Activated CD4-positive, alpha-beta T cell treated with anti-CD3 and anti-CD28 coated beads for 1 hour (primary cell): ENCODE data around the gene DOHH.
"Not testable (repeated sequence)": the region's sequence is repeated elsewhere in the genome, so short reads cannot be mapped to it uniquely, and the experiment has no call there.

Experiments used
- DNase-seq: peaks from one replicate; pipeline ENCODE4 v3.0.0-alpha.2; 2020

DOHH gene

GRCh38 chr19:3518659-3519058, 18.2 kb upstream of the DOHH start:
- no peak for DNase-seq

DNA sequence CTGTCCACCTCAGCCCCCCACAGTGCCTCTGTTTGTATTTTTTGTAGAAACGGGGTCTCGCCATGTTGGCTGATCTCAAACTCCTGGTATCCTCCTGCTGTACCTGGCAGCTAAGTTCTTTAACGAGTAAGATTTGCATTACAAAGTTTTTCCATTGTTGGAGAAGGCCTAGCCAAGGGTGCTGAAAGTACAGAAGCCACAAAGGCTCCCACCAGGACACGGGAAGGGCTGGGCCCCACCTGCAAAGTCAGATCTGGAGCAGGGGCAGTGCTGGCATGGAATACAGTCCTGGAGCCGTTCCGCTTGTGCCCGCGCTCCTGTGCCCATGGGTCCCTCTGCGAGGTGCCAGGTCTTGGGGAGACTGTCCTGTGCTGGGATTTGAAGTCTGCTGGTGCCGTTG, 17.8 kb upstream of the DOHH start:
- no peak for DNase-seq

- no peak for DNase-seq
Observed at GRCh38 chr19:3517638-3518037, 17.2 kb upstream of the DOHH start.

DNA sequence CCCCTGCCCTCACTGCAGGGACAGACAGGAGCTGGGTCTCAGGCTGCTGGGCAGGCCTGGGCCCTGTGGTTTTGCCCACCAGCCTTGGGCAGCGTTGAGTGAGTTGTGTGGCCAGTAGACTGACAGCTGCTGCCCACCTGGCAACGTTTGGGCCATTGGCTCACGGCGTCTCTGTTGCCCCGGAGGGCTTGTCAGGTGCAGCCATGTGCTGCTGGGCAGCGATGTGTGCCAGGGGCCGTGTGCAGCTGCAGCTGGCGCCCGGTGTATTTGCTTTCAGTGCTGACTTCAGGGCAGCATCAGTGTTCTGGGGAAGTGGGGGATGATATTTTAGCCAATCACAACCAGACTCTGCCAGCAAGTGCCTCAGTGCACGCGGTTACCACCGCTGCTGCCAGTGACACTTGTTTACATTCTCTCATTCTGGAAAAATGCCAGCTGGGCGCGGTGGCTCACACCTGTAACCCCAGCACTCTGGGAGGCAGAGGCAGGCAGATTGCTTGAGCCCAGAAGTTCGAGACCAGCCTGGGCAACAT, 16.3 kb upstream of the DOHH start:
- DNase-seq: no peak

DNA sequence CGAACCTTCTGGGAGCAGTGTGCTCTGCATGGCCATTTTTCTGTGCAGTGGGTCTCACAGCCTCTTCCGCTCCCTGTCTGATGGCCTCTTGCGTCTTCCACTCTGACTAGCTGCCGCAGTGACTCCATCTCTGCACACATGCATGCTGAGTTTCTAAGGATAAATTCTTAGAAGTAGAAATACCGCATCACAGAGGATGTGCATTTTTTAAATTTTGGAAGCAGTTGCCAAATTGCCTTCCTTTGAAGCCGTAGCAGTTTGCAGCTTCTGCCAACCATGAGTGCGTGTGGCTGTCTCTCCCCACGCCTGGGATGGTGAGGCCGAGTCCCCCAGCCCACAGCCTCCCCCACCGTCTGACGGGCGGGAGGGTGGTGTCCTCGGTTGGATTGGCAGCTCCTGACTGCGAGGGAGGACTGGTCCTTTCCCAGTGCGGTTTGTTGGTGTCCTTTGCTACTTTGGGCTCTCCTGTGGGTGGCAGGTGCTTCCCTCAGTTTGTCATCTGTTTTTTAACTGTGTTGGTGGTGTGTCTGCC, 15.5 kb upstream of the DOHH start:
- no peak for DNase-seq

DNA sequence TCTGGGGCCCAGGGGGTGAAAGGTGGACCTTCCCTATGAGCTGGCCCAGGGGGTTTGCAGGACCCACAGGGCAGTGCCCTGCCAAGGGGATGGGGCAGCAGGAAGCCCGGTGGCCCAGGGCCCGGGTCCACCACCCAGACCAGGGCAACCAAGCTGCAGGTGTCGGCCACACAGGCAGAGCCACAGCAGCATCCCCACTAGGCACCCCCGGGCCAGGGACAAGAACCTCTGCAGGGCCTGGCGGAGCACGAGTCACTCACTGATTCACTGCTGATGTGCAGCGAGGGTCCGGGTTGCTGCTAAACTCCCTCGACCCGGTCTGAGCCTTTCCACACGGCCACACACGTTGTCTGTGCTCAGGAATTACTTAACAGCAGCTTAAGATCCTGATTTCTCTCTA, 14.5 kb upstream of the DOHH start:
- no peak for DNase-seq

DNA sequence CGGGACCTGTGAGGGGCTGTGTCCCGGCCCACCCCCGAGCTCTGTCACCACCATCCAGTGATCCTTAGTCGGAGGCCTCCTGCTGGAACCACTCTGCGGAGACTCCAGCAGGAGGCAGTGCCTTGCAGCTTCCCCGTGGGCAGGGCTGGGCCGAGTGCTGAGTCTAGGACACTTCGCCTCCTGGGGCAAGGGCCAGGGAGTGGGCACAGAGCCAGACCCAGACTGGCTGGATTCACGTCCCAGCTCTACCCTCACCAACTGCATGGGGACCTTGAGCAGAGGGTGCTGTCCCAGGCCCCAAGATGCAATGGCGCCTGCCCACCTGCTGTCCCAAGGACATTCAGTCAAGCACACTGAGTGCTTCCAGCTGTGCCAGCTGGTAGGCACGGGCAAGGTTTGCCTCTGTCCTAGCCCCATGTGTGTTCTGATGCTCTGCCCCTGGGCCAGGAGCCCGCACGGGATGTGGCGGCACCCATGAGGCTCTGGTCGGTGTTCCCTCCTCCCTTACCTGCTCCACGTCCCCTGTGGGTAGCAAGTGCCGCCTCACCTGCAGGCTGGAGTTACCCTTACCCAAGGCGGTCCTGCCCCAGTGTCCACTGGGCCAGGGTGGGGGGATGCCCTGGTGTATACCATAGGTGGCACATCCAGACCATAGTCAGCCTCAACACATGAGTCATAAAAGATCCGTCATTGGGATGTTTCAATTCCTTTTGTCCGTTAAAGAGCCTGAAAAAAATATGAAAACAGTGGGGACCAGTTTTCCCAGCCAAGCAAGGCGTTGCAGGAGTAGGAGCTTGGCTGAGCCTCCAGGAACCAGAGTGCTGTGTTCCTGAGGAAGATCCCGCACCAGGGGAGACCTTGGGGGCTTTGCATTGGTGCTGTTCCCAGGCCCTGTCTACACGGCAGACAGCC, 13.0 kb upstream of the DOHH start:
- no peak for DNase-seq

DNA sequence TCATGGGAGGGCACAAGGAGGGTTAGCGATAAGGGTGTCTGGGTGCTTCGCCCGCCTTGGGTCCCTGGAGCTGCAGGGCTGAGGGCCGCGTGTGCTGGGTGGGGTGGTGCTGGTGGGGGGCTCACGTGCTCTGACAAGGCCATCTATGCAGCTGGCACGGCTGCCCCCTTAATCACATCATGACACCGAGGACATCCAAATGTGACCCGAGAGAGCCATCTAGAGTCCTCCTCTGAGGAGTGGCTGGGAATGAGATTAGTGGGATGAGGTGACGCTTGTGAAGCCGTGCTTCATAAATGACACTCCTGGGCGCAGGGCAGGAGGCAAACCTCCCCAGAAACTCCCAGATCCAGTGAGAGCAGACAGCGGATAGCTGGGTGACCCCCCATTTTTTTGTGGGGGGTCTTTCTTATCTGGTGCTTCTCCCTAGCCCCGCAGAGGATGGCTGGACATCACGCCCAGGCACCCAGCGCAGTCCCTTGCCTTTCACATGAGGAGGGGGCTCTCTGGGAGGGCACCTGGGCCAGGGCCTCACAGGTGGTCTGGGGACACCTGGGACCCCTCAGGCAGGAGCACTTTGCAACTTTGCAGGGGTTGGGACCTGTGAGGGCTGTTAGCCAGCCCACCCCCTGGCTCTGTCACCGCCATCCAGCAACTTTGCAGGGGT, 12.2 kb upstream of the DOHH start:
- DNase-seq: no peak

DNA sequence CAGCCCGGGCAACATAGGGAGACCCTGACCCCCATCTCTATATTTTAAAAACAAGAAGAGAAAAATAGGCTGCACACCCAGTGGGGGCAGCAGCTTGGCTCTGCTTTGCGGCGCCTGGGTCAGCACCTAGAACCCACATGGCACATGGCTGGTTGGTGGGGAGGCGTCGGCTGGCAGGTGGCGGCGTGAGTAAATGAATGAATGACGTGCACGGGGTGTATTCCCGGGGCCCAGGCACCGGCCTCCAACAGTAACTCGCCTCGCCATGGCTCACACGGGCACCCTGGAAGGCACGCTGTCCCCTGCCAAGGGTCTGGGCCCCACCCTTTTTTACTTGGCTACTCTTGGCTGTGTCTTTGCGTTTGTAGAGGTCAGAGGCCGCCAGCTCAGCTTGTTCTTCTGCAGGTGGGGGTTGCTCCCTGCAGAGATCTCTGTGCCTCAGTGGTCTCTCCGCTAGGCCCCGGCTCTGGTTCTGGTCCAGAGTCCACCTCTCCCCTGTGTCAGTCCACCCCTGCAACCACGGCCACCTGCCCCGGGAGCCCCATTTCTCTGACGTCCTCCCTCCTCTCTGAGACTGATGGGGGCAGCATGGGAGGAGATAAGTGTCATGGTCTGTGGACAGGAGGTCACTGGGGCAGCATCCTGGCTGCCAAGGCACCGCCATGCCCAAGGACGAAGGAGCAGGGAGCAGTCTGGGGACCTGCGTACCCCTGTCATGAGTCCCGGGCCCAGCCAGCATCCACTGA, 11.2 kb upstream of the DOHH start:
- no peak for DNase-seq

GRCh38 chr19:3510727-3511126, 10.3 kb upstream of the DOHH start:
- no peak for DNase-seq

GRCh38 chr19:3509566-3509989, 9.1 kb upstream of the DOHH start:
- DNase-seq: no peak

DNA sequence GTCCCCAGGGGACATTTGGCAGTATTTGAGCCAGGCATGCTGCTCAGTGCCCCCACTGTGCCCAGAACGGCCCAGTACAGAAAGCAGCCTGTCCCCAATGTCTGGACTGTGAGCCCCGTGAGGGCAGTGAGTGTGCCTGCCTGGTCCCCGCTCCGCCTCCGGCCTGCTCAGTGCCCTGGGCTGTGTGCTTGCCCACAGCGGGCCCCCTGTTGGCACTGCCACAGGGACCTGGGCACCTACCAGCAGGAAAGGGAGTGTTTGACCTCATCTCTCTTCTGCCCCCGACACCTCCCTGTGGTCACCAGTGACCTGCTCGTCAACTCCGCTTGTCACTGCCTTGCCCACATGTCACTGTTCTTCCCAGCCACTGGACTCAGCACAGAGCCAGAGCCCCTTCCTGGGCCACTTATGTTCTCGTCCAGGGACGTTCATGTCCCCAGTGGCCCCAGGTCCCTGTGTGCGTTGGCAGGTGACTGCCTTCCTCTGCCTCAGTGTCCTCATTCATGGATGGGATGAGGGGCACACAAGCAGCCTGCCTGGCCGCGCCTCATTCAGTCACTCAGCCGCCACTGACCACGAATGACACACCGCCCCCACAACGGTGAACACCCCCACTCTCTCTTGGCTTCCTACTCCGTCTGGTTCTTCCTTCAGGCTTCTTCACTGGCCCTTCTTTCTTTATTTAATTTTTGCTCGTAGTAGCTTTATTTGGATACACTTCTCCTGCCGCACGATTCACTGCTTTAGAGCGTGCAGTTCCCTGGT, 8.5 kb upstream of the DOHH start:
- no peak for DNase-seq

GRCh38 chr19:3508121-3508661, 7.7 kb upstream of the DOHH start:
- not testable (repeated sequence) for DNase-seq

- no peak for DNase-seq
Observed at GRCh38 chr19:3507371-3508120, 7.1 kb upstream of the DOHH start.

- no peak for DNase-seq
Observed at GRCh38 chr19:3506384-3507340, 6.2 kb upstream of the DOHH start.

DNA sequence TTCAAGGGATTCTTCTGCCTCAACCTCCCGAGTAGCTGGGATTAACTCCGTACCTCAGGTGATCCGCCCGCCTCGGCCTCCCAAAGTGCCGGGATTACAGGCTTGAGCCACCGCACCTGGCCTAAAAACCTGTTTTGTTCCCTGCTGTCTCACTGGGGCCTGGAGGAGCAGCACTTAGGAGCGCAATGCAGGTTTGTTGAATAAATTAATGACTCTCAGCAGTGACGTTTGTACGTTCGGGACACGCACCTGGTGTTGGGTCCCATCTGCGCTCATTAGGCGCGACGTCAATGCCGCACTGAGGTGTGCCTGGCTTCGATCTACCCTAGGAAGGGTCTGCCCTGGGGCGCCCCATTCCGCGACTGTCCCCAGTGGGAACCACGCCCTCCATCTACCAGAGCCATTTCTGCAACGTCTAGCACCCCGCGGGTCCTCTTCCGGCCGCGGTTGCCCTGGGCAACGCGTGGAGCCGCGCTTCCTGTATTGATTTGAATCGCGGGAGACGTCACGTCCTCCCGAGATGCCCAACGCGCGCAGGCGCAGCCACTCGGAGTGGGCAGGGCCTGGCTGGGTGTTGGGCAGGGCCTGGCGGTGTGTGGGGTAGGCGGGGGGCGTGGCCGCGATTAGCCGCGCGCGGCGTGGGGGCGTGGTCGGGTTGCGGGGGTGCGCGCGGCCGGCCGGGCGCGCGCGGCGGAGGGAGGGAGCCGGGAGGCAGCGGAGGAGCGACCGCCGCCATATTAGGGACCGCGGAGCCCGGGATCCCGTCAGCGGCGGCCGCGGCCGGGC, 5.3 kb upstream of the DOHH start, which contains the start of gene FZR1:
Gene FZR1 (plus strand): TSS at position 714 of the 786 bp plus-strand sequence. CDS start 16,679 bp downstream, outside the sequence.
- peak; percentile 100 for DNase-seq

GRCh38 chr19:3504735-3505134, 4.3 kb upstream of the DOHH start:
- DNase-seq: no peak

- DNase-seq: no peak
Observed at GRCh38 chr19:3503036-3503572, 2.6 kb upstream of the DOHH start.

- DNase-seq: no peak
Observed at GRCh38 chr19:3501780-3502179, 1.3 kb upstream of the DOHH start.
